Gastrocnemius medialis (tissue), 4 donors: ENCODE data around the gene SOHLH1.

ENCODE experiments used
- POLR2A ChIP-seq, 2 donors: fragments of 450-650 bp; IDR thresholded peaks; one replicate each; pipeline ENCODE4 v1.6.1; 2017; ENCODE audit warnings: antibody characterized with exemption in 2 of 2, mild to moderate bottlenecking in 2 of 2, moderate library complexity in 2 of 2
- TF ChIP-seq, protein P1 (sequence below), 5 experiments: fragments of 450-650 bp in 3 of 5; fragments of 200-600 bp in 2 of 5; sonication (generic) in 2 of 5; IDR thresholded peaks in 4 of 5; conservative IDR thresholded peaks in 1 of 5; 1 replicate in 4 of 5; 2 replicates in 1 of 5; pipeline ENCODE4 v1.5.1; 2016 to 2019; ENCODE audit warnings: antibody characterized with exemption in 5 of 5, mild to moderate bottlenecking in 3 of 5, moderate library complexity in 3 of 5

DNA sequence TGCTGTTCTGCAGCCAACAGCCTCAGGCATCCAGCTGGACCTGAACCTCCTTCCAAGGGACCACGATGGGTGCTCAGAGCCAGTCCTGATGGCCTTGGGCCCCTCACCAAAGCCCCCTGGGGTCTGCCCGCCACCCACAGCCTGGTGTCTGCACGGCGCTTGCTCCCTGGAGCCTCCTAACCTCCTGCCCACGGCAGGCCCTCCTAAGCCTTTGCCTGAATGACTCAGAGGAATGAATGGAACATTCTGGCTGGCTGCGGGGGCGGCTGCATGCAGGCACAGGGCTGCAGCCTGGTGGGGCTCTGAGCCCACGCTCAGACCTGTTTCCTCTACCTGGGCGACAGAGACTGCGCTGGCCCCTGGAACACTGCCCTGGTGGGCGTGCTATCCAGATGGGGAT lies 6.9 kb downstream of the SOHLH1 start:
- TF ChIP-seq, protein P1, sequence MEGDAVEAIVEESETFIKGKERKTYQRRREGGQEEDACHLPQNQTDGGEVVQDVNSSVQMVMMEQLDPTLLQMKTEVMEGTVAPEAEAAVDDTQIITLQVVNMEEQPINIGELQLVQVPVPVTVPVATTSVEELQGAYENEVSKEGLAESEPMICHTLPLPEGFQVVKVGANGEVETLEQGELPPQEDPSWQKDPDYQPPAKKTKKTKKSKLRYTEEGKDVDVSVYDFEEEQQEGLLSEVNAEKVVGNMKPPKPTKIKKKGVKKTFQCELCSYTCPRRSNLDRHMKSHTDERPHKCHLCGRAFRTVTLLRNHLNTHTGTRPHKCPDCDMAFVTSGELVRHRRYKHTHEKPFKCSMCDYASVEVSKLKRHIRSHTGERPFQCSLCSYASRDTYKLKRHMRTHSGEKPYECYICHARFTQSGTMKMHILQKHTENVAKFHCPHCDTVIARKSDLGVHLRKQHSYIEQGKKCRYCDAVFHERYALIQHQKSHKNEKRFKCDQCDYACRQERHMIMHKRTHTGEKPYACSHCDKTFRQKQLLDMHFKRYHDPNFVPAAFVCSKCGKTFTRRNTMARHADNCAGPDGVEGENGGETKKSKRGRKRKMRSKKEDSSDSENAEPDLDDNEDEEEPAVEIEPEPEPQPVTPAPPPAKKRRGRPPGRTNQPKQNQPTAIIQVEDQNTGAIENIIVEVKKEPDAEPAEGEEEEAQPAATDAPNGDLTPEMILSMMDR (IDR thresholded peaks at IDR 0.05 in 4 of 5, conservative IDR thresholded peaks at IDR 0.05 in 1 of 5) = no peak
- TF ChIP-seq POLR2A (IDR thresholded peaks at IDR 0.05) = no peak
